HG03175 (cell line): ENCODE data around the gene PBX4.

Experiments
- ATAC-seq: cut with Tn5 transposase; IDR thresholded peaks from one replicate; pipeline ENCODE4 v1.9.1; 2021; ENCODE audit warnings: mild to moderate bottlenecking, moderate library complexity; ENCODE audit not compliant: unreplicated experiment

The PBX4 gene

GRCh38 chr19:19649580-19649995 is 31.1 kb upstream of the PBX4 start:
- ATAC-seq: no peak

- ATAC-seq: no peak
Observed at GRCh38 chr19:19649155-19649554, 30.7 kb upstream of the PBX4 start.

GRCh38 chr19:19647037-19647835 is 28.7 kb upstream of the PBX4 start:
- ATAC-seq: no peak

GRCh38 chr19:19645233-19645870 is 26.9 kb upstream of the PBX4 start:
- no peak for ATAC-seq

- no peak for ATAC-seq
Observed at GRCh38 chr19:19644054-19644388, 25.5 kb upstream of the PBX4 start.

- ATAC-seq: peak; percentile 76
Observed at GRCh38 chr19:19643158-19644053, 24.9 kb upstream of the PBX4 start, which contains the start of gene GMIP. TSS of gene GMIP (minus strand) at chr19:19643657. CDS start at chr19:19643529, 128 bp downstream.

GRCh38 chr19:19642506-19643157 is 24.1 kb upstream of the PBX4 start:
- peak; percentile 19 for ATAC-seq

GRCh38 chr19:19637523-19638251 is 19.2 kb upstream of the PBX4 start:
- ATAC-seq: no peak

GRCh38 chr19:19637186-19637522 is 18.7 kb upstream of the PBX4 start:
- no peak for ATAC-seq

- no peak for ATAC-seq
Observed at GRCh38 chr19:19636573-19637185, 18.2 kb upstream of the PBX4 start.

GRCh38 chr19:19635313-19635702 is 16.8 kb upstream of the PBX4 start:
- no peak for ATAC-seq

GRCh38 chr19:19634516-19635312 is 16.2 kb upstream of the PBX4 start:
- ATAC-seq: no peak

- ATAC-seq: no peak
Observed at GRCh38 chr19:19633711-19634515, 15.4 kb upstream of the PBX4 start.

GRCh38 chr19:19632661-19633060 is 14.2 kb upstream of the PBX4 start:
- ATAC-seq: no peak

GRCh38 chr19:19631346-19631745 is 12.9 kb upstream of the PBX4 start:
- ATAC-seq: no peak

GRCh38 chr19:19630426-19630825 is 11.9 kb upstream of the PBX4 start:
- ATAC-seq: no peak

GRCh38 chr19:19630062-19630414 is 11.6 kb upstream of the PBX4 start:
- ATAC-seq: no peak

- no peak for ATAC-seq
Observed at GRCh38 chr19:19628501-19629134, 10.1 kb upstream of the PBX4 start.
